Rectal smooth muscle tissue (tissue), 1 donor: Measurements from ENCODE around the gene UBC.
A peak's percentile ranks its signal among the peaks of the same experiment; 100 is the strongest.
"Not testable (repeated sequence)": the region's sequence is repeated elsewhere in the genome, so short reads cannot be mapped to it uniquely, and the experiment has no call there.

Experiments used
- H3K27ac ChIP-seq: one replicate; pipeline ENCODE4 v1.7.0; 2013; ENCODE audit warnings: low read depth, low read length, inconsistent platforms
- H3K27me3 ChIP-seq: one replicate; pipeline ENCODE4 v1.7.0; 2013; ENCODE audit warnings: low read length; ENCODE audit not compliant: control insufficient read depth, insufficient read depth
- H3K36me3 ChIP-seq: one replicate; pipeline ENCODE4 v1.7.0; 2013; ENCODE audit warnings: low read length; ENCODE audit not compliant: control insufficient read depth, insufficient read depth
- H3K4me1 ChIP-seq: one replicate; pipeline ENCODE4 v1.7.0; 2013; ENCODE audit warnings: low read length; ENCODE audit not compliant: control insufficient read depth, insufficient read depth
- H3K4me3 ChIP-seq: one replicate; pipeline ENCODE4 v1.7.0; 2013; ENCODE audit warnings: low read length
- H3K9ac ChIP-seq: one replicate; pipeline ENCODE4 v1.7.0; 2013; ENCODE audit warnings: low read length

Gene UBC

DNA sequence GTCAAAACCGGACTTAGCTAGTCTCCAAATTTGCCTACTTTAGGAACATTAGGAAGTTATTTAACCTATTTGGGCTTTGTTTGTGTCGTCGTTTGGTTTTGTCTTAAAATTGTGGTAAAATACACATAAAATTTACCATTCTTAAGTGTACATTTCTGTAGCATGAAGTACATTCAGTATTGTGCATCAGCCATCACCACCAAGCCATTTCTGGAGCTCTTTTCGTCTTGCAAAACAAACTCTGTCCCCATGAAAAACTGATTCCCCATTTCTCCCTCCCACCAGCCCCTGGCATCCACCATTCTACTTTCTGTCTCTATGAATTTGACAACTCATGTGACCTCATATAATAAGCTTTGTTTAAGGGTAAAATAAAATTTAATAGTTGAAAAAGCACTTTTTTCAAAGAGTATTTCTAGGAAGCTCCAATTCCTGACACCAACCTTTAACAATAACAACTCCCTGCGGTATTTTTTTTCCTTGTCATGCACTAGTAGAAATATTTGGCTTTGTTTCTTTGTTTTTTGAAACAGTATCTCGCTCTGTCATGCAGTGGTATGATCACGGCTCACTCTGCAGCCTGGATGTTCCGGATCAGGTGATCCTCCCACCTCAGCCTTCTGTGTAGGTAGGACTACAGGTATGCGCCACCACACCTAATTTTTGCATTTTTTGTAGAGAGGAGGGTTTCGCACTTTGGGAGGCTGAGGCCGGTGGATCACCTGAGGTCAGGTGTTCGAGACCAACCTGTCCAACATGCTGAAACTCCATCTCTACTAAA, 3.6 kb upstream of the UBC start:
- peaks cover 29% of the 10 kb centered on the region for H3K4me1 ChIP-seq
- peak overlapping the region; percentile 96 for H3K27ac ChIP-seq
- H3K27me3 ChIP-seq, result no peaks in the 10 kb centered on the region
- H3K36me3 ChIP-seq, result peaks cover 11% of the 10 kb centered on the region
- H3K4me3 ChIP-seq, result peak overlapping the region; percentile 55
- H3K9ac ChIP-seq, result peak overlapping the region; percentile 32

DNA sequence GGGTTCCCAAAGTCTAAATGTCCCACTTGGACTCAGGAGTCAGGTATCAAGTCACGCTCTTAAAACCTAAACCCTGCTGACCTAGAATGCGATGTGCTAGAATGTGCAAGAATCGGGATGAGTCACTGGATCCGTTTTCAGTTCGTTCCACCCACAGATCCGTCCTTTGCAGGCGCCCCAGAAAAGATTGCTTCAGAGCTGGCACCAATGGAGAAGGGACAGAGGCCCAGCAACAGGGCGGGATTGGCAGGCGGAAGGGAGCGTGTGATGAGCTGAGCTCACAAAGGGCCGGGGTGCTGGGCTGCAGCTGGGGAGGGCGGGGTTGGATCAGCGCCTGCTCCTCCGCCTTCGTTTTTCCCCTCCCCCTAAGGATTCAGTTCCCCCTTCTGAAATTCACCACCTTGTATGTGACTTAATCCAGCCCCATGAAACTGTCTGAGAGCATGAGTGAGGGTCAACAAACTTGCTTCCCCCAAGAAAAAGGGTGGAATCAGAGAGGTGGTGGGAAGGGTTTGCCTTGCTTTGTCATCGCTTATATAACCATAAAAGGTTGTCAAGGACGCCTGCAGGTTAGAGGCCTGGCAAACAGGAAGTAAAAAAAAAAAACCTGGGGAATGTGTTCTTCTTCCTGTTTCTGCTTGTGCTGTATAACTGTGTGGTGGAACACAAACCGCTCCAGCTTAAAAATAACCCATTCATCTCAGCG, 2.8 kb upstream of the UBC start:
- no peaks in the 10 kb centered on the region for H3K27me3 ChIP-seq
- peak overlapping the region; percentile 66 for H3K4me3 ChIP-seq
- peaks cover 32% of the 10 kb centered on the region for H3K4me1 ChIP-seq
- peak overlapping the region; percentile 96 for H3K27ac ChIP-seq
- H3K36me3 ChIP-seq, result peaks cover 13% of the 10 kb centered on the region
- peak overlapping the region; percentile 32 for H3K9ac ChIP-seq

DNA sequence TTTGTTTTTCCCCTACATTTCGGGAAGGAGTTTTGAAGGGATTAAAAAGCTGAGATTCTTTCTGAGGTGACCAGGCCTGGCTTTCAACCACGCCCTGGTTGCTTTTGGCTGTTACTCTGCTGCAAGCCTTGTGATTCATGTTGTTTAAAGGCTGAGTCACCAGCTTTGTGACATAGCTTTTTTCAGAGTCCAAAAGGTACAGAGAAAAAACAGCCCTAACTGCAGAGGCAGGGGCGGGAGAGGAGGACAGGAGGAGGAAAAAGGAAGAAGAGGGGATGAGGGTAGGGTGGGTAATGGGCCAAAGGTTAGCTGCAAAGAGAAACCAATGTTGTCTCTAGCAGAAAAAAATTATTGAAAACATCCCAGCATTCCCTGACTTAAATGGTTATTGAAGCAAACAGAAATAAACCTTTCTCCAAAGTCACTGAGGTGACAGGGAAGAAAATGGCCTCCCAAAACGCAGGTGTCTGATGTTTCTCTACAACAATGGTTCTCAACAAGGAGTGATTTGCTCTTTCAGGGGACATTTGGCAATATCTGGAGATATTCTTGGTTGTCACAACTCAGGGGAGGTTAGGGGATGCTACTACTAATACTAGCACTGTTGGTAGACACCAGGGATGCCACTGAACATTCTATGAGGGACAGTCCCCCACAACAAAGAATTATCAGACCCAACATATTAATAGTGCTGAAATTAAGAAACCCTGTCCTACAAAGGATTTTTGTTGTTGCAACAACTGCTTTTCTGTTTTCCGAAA, 2.1 kb upstream of the UBC start:
- peak overlapping the region; percentile 96 for H3K27ac ChIP-seq
- peaks cover 28% of the 10 kb centered on the region for H3K4me1 ChIP-seq
- peak overlapping the region; percentile 66 for H3K4me3 ChIP-seq
- no peak overlapping the region for H3K9ac ChIP-seq
- H3K27me3 ChIP-seq, result no peaks in the 10 kb centered on the region
- H3K36me3 ChIP-seq, result peaks cover 15% of the 10 kb centered on the region

DNA sequence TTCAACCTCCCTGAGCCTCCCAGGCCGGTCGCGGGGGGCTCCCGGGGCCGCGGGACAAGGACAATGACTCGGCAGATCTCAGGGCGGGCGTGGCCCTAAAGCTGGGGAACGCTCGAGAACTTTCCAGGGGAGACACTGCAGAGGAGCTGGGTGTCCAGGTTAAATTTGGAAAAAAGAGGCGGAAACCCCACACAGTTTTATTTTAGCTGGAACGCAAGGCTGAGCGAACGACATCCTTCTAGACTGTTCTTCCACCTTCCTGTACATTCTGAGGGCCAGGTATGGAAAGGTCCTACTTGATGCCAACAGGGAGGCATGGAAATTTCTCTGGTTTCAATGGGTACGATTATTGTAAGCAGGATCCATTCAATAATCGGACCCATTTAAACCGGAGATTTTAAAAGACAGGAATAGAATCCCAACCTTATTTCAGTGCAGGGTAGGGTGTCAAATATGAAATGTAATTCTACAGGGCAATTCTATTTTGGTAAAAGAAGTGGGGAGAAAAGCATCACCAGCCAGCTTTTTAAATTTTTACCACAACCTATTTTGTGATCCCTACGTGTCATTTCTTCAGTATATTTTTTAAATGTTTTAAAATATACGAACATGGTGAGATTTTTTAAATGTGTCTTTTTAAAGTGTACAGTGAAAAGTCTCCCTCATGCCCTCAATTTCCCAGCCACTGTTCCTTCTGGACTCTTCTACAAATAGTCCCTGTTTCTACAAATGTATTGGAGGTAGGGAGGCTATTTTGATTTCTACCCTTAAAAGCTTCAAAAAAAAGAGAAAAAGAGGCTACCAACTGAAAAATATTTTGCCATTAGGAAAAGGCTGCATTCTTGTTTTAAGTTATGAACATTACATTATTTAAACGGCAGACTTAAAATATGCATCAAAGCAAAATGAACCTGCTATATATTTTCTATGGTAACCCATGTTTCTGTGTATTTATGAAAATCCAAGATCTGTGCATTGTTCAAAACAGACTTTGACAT, 1.1 kb upstream of the UBC start:
- Histone ChIP-seq H3K27ac (peak overlapping the region; percentile 96), H3K4me1 (peaks cover 38% of the 10 kb centered on the region), H3K27me3 (no peaks in the 10 kb centered on the region), H3K4me3 (peak overlapping the region; percentile 93), H3K36me3 (peaks cover 24% of the 10 kb centered on the region), H3K9ac (peak overlapping the region; percentile 100)

DNA sequence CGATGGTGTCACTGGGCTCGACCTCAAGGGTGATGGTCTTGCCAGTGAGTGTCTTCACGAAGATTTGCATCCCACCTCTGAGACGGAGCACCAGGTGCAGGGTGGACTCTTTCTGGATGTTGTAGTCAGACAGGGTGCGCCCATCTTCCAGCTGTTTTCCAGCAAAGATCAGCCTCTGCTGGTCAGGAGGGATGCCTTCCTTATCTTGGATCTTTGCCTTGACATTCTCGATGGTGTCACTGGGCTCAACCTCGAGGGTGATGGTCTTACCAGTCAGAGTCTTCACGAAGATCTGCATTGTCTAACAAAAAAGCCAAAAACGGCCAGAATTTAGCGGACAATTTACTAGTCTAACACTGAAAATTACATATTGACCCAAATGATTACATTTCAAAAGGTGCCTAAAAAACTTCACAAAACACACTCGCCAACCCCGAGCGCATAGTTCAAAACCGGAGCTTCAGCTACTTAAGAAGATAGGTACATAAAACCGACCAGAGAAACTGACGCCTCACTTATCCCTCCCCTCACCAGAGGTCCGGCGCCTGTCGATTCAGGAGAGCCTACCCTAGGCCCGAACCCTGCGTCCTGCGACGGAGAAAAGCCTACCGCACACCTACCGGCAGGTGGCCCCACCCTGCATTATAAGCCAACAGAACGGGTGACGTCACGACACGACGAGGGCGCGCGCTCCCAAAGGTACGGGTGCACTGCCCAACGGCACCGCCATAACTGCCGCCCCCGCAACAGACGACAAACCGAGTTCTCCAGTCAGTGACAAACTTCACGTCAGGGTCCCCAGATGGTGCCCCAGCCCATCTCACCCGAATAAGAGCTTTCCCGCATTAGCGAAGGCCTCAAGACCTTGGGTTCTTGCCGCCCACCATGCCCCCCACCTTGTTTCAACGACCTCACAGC, 717 bp downstream of the UBC start:
- Histone ChIP-seq H3K27ac (peak overlapping the region; percentile 96), H3K9ac (peak overlapping the region; percentile 100), H3K4me1 (peaks cover 43% of the 10 kb centered on the region), H3K27me3 (no peaks in the 10 kb centered on the region), H3K36me3 (peaks cover 25% of the 10 kb centered on the region), H3K4me3 (peak overlapping the region; percentile 93)

DNA sequence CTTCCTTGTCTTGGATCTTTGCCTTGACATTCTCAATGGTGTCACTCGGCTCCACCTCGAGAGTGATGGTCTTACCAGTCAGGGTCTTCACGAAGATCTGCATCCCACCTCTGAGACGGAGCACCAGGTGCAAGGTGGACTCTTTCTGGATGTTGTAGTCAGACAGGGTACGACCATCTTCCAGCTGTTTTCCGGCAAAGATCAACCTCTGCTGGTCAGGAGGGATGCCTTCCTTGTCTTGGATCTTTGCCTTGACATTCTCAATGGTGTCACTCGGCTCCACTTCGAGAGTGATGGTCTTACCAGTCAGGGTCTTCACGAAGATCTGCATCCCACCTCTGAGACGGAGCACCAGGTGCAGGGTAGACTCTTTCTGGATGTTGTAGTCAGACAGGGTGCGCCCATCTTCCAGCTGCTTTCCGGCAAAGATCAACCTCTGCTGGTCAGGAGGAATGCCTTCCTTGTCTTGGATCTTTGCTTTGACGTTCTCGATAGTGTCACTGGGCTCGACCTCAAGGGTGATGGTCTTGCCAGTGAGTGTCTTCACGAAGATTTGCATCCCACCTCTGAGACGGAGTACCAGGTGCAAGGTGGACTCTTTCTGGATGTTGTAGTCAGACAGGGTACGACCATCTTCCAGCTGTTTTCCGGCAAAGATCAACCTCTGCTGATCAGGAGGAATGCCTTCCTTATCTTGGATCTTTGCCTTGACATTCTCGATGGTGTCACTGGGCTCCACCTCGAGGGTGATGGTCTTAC, 1.7 kb downstream of the UBC start:
- H3K9ac ChIP-seq, result not testable (repeated sequence)
- peaks cover 36% of the 10 kb centered on the region for H3K4me1 ChIP-seq

DNA sequence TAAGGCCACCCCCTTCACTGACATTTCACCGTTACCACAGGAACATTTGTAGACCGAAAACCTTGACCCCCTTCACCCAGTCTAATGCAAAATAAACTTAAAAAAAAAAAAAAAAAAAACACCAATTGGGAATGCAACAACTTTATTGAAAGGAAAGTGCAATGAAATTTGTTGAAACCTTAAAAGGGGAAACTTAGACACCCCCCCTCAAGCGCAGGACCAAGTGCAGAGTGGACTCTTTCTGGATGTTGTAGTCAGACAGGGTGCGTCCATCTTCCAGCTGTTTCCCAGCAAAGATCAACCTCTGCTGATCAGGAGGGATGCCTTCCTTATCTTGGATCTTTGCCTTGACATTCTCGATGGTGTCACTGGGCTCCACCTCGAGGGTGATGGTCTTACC, 2.9 kb downstream of the UBC start:
- Histone ChIP-seq H3K27ac (peak overlapping the region; percentile 50), H3K36me3 (peaks cover 25% of the 10 kb centered on the region), H3K4me3 (peak overlapping the region; percentile 50), H3K4me1 (peaks cover 30% of the 10 kb centered on the region)
- H3K27me3 ChIP-seq, H3K9ac ChIP-seq: not testable (repeated sequence)

More for the DNA sequence above, 1.7 kb downstream of the UBC start:
- H3K4me3 ChIP-seq, result peak overlapping the region; percentile 93
- H3K27me3 ChIP-seq, H3K27ac ChIP-seq: not testable (repeated sequence)
- H3K36me3 ChIP-seq, result peaks cover 25% of the 10 kb centered on the region

DNA sequence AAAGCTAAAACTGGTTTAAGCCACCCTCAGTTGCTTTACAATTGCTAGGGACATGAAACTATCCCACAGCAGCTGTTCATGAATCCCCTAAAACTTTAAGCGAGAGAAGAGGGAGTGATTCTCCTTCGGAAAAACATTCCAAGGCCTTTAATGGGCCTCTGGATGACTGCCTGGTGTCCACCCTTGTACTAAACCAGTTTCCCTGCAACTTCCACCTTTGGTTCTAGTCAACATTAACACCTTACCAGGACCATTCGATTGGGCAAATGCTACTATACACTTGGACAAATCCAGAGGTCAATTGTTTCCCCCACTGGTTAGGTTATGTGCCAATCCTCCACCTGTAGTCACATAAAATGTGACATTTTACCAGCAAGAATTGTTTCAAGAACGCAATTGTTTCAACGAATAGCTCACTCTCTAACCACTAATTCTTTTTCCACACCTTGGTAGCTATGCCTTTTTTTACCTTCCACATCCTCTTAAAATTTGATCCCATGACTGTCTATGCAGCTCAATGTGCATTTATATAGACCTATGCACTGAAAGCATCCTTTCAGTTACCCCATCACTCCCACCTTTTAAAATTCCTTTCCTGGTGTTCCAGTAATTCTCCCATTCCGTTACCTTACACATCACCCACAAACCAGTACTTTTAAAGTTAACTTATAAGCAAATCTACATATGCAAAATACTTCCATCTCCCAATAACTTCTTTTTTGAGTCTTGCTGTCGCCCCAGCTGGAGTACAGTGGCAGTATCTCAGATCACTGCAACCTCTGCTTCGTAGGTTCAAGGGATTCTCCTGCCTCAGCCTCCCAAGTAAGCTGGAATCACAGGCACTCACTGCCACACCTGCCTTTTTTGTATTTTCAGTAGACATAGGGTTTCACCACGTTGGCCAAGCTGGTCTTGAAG, 3.6 kb downstream of the UBC start:
- Histone ChIP-seq H3K9ac (no peak overlapping the region), H3K4me1 (peaks cover 25% of the 10 kb centered on the region), H3K27me3 (no peaks in the 10 kb centered on the region), H3K4me3 (peak overlapping the region; percentile 23), H3K36me3 (peaks cover 25% of the 10 kb centered on the region), H3K27ac (peak overlapping the region; percentile 50)

DNA sequence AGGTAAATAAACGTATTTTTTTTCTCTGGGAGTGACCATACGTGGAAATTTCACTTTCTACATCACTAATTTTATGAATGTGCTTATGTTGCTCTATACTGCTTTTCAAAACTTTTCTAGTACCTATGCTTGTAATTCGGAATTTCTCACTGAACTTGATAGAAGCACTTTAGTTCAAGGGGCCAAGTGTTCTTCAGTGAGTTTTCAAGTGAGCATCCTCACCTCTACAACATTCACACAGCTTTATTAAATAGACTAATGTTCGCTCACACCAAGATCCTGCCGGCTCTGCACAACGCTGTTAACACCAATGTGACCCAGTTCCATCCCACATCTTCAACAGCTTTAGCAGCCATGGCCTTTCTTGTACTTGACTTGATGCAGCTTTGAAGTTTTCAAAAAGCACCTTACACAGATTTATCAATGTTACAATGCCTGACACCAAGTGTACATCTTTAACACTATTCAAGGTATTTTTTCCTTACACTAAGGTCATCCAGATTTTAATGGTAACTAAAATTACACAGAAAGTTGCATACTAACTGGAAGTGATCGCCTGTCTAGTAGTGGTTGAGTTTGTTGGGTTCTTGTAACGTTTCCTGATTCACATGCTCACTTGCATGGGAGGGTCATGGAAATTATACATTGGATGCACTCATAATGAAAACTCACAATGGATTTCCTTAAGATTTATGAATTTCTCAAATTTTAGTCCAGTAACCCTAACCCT, 4.5 kb downstream of the UBC start:
- peaks cover 25% of the 10 kb centered on the region for H3K36me3 ChIP-seq
- no peak overlapping the region for H3K4me3 ChIP-seq
- H3K4me1 ChIP-seq, result peaks cover 17% of the 10 kb centered on the region
- no peaks in the 10 kb centered on the region for H3K27me3 ChIP-seq
- H3K27ac ChIP-seq, result peak overlapping the region; percentile 50
- no peak overlapping the region for H3K9ac ChIP-seq
